Measurements from ENCODE around the gene NTN4.
A peak's percentile ranks its signal among the peaks of the same experiment; 100 is the strongest.
"Not testable (repeated sequence)": the region's sequence is repeated elsewhere in the genome, so short reads cannot be mapped to it uniquely, and the experiment has no call there.

Gene NTN4

DNA sequence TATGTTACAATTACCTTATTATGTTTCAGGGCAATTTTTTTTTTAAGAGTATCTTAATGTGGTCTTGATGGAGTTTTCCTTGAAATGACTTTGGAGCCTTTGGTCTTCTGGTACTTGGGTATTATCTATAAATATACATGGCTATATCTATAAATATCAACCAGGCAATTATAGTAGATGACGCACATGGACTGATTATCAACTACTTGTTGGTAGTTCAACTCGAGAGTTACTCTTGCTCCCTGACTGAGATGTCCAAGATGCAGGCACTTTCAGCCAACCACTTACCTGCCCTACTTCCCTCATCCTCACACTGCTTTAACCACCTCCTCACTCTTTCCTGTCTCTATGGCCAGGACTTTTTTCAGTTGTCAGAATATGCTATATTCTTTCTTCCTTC is 85.4 kb downstream of the NTN4 start:
- DNase-seq, result no peak

DNA sequence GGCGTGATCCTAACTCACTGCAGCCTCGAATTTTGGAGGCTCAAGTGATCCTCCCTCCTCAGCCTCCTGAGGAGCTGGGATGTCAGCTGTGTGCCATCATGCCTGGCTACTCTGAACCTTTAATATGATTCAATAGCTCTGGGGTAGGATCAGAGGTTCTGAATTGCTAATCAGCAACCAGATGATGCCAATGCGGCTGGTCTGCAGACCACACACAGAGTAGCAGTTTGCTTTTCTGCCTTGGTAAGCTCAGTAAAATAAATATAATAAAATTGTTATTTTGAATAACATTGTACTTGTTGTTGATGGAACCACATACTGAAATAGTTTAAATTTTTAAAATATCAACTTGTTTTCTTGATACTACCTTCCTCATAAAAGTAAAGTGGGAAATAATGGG is 86.6 kb downstream of the NTN4 start:
- no peak for DNase-seq

DNA sequence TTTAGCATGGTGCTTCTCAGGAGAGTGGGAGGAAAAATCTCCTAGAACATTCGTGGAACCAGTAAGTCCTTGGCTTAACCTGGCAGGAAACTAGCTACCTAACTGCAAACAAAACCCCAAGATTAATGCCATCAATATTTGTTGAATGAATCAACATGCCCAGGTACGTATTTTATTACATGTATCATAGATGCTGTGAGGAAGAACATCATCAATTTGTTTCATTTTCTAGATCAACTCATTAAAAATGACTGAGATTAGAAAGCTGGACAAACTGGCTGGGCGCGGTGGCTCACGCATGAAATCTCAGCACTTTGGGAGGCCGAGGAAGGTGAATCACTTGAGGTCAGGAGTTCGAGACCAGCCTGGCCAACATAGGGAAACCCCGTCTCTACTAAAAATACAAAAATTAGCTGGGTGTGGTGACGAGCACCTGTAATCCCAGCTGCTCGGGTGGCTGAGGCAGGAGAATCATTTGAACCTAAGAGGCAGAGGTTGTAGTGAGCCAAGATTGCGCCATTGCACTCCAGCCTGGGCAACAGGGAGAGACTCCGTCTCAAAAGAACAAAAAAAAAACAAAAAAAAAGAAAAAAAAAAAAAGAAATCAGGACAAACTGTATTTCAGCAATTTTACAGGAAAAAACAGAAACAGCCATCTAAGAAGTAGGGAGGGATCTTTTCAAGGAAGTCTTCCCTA is 88.7 kb downstream of the NTN4 start:
- DNase-seq, result no peak

DNA sequence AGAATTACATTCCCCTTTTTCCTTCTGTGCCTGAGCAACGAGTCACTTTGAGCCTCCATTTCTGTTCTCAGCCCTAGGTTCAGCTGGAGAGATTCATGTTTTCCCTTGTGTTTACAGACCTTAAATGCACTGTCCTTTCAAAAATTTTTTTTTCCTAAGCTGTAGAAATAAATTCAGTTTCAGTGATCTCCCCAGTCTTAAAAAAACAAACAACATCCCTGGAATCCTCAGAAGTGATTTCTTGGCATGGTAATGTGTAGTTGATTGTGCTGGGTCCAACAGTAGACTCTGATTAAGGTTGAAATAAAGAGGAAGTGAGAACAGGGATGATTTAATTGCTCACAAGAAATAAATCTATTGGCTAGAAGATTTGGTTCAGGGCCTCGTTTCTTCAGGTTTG is 89.3 kb downstream of the NTN4 start:
- DNase-seq, result no peak

DNA sequence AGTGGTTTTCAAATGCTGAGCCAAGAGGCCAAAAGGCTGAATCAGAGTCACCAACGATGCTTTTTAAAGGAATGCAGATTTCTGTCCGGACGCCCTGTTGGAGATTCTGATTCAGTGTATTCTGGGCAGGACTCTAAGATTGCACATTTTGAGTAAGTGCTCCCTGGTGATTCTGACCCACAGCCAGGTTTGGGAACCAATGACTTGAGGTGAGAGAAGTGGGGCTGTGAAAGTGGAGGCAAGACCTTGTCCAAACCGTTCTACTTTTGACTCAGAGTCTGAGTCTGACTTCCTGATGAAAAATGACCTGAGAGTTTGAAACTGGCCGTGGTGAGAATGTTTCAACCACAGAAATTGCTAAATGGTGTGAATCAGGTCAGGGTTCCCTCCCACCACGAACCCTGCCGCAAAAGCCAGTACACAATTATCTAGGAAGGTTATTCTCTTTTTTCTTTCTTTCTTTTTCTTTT is 90.2 kb downstream of the NTN4 start:
- DNase-seq, result peak; percentile 87

DNA sequence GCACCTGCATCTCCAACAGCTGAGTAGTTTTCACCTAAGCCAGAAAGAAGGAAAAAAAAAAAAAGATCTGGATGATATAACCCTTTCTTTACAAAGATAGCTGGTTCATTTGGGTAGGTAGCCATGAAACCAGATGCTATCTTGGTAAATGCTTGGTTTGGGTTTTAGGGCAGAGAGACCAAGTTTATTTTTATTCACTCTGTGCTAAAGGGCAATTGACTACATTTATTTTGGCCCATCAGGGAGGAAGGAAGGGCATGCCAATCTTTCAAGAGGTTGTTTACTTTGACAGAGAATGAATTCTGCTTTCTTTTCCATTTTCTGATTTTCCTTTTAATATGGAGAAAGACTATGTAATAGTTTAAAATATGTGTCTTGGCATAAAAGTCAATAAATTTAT is 91.0 kb downstream of the NTN4 start:
- DNase-seq, result no peak

DNA sequence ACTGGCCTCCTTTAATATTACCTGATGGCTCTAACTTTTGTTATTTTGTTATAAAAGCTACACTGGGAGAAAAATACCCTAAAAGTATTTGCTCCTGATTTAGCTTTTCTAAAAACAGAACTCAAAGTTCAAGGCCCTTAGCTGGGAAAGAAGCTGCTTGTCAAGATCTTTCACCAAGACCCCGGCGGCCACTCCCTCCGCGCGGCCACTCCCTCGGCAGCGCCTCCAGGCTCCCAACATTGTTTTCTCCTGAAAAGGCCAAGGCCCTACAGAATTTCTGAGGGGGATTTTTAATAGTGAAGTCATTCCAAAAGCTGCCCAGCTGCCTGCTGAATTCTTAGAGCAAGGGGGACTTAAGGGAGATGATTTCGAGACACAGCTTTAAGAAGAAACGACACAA is 96.4 kb downstream of the NTN4 start:
- DNase-seq, result no peak

DNA sequence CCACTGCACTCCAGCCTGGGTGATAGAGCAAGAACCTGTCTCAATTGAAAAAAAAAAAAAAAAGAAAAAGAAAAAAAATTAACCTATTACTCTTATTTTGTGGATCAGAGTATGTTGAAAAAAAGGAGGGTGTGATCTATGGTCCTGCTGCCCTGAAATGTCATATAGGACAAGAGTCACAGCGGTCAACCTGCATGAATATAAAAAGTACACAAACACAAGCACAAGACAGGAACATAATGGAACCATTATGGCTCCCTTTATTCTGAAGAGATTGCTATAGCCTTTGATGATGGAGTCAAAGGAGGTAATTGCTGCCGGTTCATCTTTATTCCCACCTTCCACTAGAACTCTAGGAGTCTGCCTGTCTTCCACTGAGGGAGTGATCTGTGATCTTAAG is 96.9 kb downstream of the NTN4 start:
- no peak for DNase-seq

DNA sequence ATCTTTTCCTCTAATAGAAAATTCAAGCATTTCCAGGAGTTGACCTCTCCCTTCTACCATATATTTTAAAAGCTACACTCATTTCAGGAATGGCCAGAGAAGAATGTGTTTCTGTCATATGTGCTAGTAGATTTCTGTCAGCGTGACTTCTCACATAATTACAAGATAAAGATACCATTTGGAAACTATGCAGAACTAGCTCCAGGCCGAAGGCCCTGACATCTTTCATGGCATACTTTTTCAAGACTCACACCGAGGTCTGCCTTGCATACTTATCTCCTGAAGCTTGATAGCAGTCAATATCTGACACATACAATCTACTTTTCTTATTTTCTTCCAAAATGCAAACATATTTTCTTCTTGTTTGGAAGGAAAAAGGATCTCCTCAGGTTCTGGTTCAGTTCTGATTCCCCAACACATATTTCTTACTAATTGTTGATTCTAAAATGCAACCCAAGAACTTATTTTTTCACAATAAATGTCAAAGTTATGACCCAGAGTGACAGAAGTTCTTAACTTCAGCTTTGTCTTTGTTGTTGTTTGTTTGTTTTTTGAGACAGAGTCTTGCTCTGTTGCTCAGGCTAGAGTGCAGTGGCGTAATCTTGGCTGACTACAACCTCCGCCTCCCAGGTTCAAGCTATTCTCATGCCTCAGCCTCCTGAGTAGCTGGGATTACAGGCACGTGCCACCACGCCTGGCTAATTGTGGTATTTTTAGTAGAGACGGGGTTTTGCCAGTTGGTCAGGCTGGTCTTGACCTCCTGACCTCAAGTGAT is 99.5 kb downstream of the NTN4 start:
- no peak for DNase-seq

DNA sequence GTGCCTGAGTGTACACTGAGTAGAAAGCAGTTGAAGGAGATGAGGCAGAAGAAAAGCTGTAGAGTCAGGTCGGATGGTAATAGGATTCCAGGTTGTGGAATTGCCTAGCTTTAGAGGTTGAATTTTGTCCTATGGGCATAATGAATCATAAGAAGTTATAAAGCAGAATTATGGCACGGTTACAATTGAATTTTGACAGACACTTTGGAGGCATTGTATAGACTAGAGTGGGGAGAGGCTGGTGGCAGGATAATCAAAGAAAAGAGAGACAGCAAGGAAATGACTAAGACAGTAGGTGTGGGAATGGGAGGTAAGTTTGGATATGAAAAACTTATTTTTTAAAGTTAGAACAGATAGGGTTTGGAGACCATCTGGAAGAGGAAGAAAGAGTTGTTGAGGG is 102.6 kb downstream of the NTN4 start:
- DNase-seq, result no peak

DNA sequence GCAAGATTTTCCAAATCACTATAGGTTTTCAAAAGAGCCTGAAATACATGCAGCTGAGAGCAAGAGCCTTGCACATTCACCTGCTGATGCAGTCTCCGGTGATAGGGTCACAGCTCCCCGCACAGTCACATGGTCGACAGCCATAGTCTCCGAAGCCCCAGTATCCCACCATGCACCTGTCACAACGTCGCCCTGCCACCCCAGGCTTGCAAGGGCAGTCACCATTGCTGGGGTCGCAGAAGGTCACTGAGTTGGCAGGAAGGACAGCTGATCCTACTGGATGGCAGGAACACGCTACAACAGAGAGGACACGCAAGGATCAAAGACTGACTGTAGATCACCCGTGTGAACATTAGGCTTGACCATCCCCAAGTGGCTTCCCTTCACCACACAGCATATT is 107.1 kb downstream of the NTN4 start:
- no peak for DNase-seq

DNA sequence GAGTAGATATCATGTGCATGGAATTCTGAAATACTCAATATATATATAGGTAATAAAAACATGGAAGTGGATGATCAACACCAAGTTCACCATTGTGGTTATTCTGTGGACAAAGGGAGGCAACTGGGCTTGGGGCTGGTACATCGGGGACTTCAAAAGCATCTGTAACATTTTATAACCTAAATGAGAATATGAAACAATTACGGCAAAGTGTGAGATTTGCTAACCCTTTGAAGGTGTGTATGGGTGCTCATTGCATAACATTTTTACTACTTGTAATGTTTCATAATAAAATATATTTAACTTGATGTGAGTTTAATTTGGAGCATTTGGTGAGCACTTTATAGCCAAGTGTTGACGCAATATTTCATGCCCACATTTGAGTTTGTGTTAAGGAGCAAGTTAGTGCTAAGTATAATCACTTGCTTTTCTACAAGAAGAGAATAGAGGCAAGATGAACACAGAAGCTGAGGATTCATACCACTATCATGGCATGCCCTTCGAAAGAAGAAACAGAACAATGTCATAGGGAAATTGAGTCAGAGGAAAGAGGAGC is 109.3 kb downstream of the NTN4 start:
- no peak for DNase-seq

DNA sequence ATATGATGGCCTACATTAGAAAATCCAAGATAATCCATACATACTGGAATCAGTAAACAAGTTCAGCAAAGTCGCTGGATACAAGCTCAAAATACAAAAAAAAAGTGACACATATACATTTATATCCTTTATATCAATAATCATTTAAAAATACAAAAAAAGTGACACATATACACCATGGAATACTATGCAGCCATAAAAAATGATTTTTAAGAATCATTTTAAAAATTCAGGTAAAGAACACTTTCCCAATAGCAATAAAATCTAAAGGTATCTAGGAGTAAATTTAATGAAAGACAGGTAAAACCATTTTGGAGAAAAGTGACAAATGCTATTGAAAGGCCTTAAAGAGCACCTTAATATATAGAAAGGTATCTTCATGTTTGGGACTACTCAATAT is 111.9 kb downstream of the NTN4 start:
- DNase-seq, result no peak

DNA sequence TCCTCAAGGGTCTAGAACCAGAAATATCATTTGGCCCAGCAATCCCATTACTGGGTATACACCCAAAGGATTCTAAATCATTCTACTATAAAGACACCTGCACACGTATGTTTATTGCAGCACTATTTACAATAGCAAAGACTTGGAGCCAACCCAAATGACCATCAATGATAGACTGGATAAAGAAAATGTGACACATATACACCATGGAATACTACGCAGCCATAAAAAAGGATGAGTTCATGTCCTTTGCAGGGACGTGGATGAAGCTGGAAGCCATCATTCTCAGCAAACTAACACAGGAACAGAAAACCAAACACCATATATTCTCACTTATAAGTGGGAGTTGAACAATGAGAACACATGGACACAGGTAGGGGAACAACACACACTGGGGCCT is 112.8 kb downstream of the NTN4 start:
- DNase-seq, result not testable (repeated sequence)

DNA sequence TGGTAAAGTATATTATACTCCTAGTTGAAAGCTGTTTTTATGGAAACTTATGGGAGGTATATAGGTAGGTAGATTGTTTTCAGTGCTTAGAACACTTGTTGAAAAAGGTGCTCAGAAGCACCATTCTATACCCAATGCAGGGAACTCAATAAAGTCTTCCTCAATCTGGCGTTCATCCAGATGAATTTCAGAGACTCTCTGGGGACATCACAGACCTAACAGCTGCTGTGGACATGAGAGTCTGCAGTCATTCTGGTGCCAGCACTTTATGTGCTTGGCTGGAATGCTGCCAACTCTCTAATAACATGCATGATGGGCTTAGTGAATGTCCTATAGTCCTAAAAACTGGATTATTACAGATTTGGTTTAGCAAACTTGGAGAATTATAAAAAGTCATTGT is 115.9 kb downstream of the NTN4 start:
- peak; percentile 14 for DNase-seq

DNA sequence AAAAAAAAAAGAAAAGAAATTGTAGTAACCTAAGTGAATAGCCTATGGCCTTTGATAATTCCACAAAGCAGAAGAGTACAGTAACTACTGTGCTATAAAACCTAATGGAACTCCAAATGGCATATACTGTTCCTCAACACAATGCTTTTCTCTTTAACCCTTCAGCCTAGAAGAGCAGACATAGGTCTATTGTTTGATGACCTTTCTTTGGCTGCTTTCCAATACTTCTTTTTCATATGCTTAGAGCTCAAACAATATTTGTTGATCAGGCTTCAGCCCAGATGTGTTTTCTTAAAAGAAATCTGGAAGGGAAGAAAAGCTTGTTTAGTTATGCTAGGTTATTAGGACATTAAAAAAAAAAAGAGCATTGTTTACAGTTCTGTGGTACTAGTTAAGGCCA is 116.4 kb downstream of the NTN4 start:
- DNase-seq, result no peak

DNA sequence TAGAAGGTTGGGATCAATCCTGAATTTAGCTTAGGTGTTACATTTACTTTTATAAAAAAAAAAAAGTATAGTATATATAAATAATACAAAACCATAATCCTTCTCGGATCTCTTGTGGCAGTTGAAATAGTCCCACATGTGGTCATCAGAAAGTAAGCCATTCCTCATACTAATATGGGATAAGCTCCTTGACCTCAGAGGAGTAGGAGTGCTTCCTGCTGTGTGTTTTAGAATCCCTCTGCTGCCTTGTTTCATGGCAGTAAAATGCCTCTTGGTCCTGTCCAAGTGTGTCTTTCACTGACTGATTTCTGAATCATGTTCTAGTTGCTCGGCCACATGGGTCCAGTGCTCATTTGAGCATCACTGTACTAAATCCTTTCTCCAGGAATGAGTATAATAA is 117.0 kb downstream of the NTN4 start:
- no peak for DNase-seq

DNA sequence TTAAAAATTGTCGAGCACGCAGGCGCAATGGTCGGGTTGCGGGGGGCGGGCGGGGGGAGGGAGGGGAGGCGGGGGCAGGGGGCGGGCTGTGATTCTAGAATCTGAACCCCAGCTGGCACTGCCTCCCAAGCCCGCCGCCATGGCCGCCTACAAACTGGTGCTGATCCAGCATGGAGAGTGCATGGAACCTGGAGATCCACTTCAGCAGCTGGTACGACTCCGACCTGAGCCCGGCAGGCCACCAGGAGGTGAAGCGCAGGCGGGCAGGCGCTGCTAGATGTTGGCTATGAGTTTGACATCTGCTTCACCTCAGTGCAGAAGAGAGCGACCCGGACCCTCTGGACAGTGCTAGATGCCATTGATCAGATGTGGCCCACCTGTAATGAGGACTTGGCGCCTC is 118.4 kb downstream of the NTN4 start:
- no peak for DNase-seq

DNA sequence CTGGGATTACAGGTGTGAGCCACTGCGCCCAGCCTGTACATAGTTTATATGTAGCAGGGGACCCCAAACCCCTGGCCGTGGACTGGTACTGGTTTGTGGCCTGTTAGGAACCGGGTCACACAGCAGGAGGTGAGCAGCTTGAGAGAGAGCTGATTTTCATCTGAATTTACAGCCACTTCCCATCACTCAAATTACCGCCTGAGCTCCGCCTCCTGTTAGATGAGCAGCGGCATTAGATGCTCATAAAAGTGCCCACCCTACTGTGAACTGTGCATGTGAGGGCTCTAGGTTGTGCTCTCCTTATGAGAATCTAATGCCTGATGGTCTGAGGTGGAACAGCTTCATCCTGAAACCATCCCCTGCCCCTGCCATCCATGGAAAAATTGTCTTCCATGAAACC is 119.3 kb downstream of the NTN4 start:
- DNase-seq, result no peak

DNA sequence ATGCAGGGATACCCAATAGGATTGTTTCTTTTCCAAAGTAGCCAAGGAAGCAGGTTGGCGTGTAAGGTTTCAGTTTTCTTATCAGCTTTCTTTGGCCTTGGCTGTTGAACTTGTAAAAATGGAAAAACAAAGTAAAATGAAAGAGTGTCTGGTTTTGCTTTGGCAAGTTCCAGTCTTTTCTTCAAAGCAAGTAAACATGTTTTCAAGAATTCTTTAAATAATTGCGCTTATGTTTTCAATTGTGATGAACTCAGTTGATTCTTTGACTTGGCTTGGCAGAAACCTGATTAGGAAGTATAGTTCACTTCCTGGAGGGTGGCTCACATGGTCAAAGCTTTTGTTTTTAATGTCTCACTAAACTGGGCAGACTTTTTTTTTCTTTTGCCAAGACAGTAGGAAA is 127.0 kb downstream of the NTN4 start:
- DNase-seq, result no peak

DNA sequence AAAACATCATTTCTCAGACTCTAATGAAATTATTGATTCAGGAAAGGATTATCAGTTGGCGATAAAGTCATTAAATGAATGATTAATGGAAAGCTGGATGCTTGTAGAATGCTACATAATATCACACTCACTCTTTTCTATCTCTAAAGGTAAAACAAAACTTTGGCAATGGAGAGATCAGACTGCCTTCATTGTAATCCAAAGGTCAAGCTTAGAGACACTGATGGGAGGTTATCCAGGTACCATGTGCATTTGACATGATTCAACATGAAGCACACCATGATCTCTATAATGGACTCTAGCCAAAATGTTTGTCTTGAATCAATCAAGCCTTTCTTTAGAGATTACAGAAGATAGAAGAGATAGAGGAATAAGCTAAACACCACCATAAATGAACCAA is 129.2 kb downstream of the NTN4 start:
- no peak for DNase-seq

DNA sequence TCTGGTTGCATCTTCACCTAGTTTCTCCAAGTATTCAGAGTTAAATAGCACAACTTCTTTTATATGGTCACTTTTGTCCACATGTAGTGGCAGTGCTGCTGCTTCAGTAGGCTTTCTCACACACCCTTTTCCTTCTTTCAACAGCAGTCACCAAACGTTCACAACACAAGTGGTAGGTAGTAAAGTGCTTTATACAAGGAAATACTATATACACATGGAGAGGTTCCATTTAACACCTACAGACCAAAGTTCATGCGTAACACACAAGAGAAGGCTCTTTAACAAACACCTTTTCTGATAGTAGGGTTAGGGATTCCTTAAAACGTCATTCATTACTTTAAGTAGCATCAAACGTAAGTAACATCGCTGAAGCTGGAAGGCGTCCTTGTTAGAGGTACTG is 132.2 kb downstream of the NTN4 start:
- no peak for DNase-seq

DNA sequence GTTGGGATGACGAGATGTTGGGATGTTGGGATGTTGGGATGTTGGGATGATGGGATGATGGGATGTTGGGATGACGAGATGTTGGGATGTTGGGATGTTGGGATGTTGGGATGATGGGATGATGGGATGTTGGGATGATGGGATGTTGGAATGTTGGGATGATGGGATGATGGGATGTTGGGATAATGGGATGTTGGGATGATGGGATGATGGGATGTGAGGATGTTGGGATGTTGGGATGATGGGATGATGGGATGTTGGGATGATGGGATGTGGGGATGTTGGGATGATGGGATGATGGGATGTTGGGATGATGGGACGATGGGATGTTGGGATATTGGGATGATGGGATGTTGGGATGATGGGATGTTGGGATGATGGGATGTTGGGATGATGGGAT is 135.9 kb downstream of the NTN4 start:
- DNase-seq, result not testable (repeated sequence)

DNA sequence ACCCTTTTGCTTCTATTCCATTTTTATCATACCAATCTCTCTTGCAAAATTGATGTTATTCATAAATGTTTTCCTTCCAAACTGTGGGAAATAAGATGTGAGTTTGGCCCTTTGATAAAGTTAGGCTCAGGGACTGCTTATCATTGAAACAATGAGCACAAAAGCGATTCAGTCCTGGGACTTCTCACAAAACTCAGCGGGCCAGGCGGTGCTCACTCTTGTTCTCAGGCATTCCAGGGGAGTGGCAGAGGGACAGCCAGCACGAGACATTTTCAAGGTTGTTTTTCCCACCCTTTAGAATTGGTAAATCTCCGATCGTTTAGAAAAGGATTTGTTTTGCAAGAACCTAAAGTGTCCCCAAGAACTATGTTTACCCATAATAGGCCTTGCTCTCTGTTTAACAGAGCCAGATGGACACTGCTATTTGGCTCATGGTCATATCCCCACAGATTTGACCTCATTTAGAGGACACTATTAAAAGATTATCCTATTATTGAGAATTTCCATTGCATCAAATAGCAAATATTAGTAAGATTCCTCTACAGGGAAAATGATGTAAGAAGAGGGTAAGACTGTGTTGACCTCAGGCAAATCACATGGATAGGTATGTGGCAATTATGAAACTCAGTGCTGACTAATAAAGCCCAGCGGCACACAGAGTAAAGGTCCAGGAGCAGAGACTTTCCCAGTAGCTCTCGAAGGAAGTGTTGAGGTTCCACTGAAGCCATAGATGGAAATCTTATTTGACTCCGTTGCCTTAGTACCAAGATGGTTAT is 136.6 kb downstream of the NTN4 start:
- DNase-seq, result peak; percentile 75

Data from fibroblast of skin of right biceps (primary cell).